CD4-positive, alpha-beta T cell treated with Interleukin-6 for 4 hours (primary cell): Measurements from ENCODE around the gene SPSB3.
"Not testable (repeated sequence)": the region's sequence is repeated elsewhere in the genome, so short reads cannot be mapped to it uniquely, and the experiment has no call there.

ENCODE experiments used
- DNase-seq: peaks from one replicate; pipeline ENCODE4 v3.0.0-alpha.2; 2020; ENCODE audit warnings: mixed read lengths

Gene SPSB3

GRCh38 chr16:1734816-1735215, 47.6 kb downstream of the SPSB3 start:
- no peak for DNase-seq

GRCh38 chr16:1734123-1734522, 48.2 kb downstream of the SPSB3 start:
- no peak for DNase-seq

GRCh38 chr16:1732551-1732987, 49.8 kb downstream of the SPSB3 start:
- not testable (repeated sequence) for DNase-seq

- DNase-seq = no peak
Measured at GRCh38 chr16:1732071-1732470, 50.3 kb downstream of the SPSB3 start.

GRCh38 chr16:1731603-1732002, 50.8 kb downstream of the SPSB3 start:
- DNase-seq = no peak

GRCh38 chr16:1731073-1731472, 51.3 kb downstream of the SPSB3 start:
- no peak for DNase-seq

- DNase-seq = no peak
Measured at GRCh38 chr16:1729445-1729844, 52.9 kb downstream of the SPSB3 start.

GRCh38 chr16:1729026-1729425, 53.3 kb downstream of the SPSB3 start:
- DNase-seq = no peak

GRCh38 chr16:1727651-1728624, 54.4 kb downstream of the SPSB3 start:
- no peak for DNase-seq
